Liver (tissue), 9 donors: ENCODE measurements around the gene SYNE4. TPM values are rescaled to one million over a fixed set of nuclear protein-coding genes. Genes with fewer than 3 reads are reported as not detected.

Experiments used
- DNase-seq: peaks from one replicate; pipeline ENCODE4 v3.0.0-alpha.2; 2017; ENCODE audit warnings: low spot score
- H3K27ac ChIP-seq, 2 donors: one replicate each; pipeline ENCODE4 v1.7.0; 2013; ENCODE audit warnings: inconsistent platforms in 2 of 2, low read length in 2 of 2, control low read depth in 1 of 2, low read depth in 1 of 2, mild to moderate bottlenecking in 1 of 2
- H3K27me3 ChIP-seq, 4 donors: one replicate each; pipeline versions ENCODE4 v1.6.1 to v1.7.0; 2013; ENCODE audit warnings: low read length in 3 of 4, inconsistent platforms in 1 of 4, mild to moderate bottlenecking in 1 of 4, moderate library complexity in 1 of 4; ENCODE audit not compliant: control insufficient read depth in 4 of 4, insufficient read depth in 4 of 4
- H3K36me3 ChIP-seq, 4 donors: one replicate each; pipeline versions ENCODE4 v1.6.1 to v1.7.0; 2013; ENCODE audit warnings: low read length in 3 of 4, mild to moderate bottlenecking in 3 of 4, low read depth in 1 of 4, moderate library complexity in 1 of 4; ENCODE audit not compliant: control insufficient read depth in 4 of 4, insufficient read depth in 3 of 4
- H3K4me1 ChIP-seq, 4 donors: one replicate each; pipeline versions ENCODE4 v1.6.1 to v1.7.0; 2013; ENCODE audit warnings: low read length in 3 of 4, mild to moderate bottlenecking in 3 of 4, moderate library complexity in 1 of 4; ENCODE audit not compliant: control insufficient read depth in 4 of 4, insufficient read depth in 4 of 4
- H3K4me3 ChIP-seq, 3 donors: one replicate each; pipeline versions ENCODE4 v1.6.1 to v1.7.0; 2013; ENCODE audit warnings: low read length in 3 of 3, control low read depth in 1 of 3, low read depth in 1 of 3, mild to moderate bottlenecking in 1 of 3
- H3K9ac ChIP-seq, 2 donors: one replicate each; pipeline ENCODE4 v1.7.0; 2013; ENCODE audit warnings: low read length in 2 of 2, mild to moderate bottlenecking in 2 of 2, moderate library complexity in 2 of 2, control low read depth in 1 of 2, low read depth in 1 of 2
- H3K9me3 ChIP-seq, 4 donors: one replicate each; pipeline versions ENCODE4 v1.6.1 to v1.7.0; 2013; ENCODE audit warnings: low read length in 3 of 4; ENCODE audit not compliant: control insufficient read depth in 4 of 4
- ATF3 ChIP-seq: IDR thresholded peaks from 2 replicates; pipeline ENCODE4 v1.6.1; 2016; ENCODE audit warnings: antibody characterized with exemption
- CTCF ChIP-seq: fragments of 150-350 bp; IDR thresholded peaks from 2 replicates; pipeline ENCODE4 v1.5.1; 2017; ENCODE audit warnings: improper control_type of control experiment, low read depth, low read length; ENCODE audit not compliant: missing input control
- FOXA2 ChIP-seq: IDR thresholded peaks from 2 replicates; pipeline ENCODE4 v1.6.1; 2016; ENCODE audit warnings: antibody characterized with exemption
- GABPA ChIP-seq, 2 donors: IDR thresholded peaks in 1 of 2; conservative IDR thresholded peaks in 1 of 2; 2 replicates each; pipeline ENCODE4 v1.6.1; 2016; ENCODE audit warnings: antibody characterized with exemption in 2 of 2, mild to moderate bottlenecking in 1 of 2, moderate library complexity in 1 of 2
- HNF4A ChIP-seq, 2 donors: conservative IDR thresholded peaks; 2 replicates each; pipeline ENCODE4 v1.6.1; 2016; ENCODE audit warnings: antibody characterized with exemption in 2 of 2, mild to moderate bottlenecking in 2 of 2
- HNF4G ChIP-seq: IDR thresholded peaks from 2 replicates; pipeline ENCODE4 v1.6.1; 2016; ENCODE audit warnings: antibody characterized with exemption
- JUND ChIP-seq, 2 donors: IDR thresholded peaks; 2 replicates each; pipeline ENCODE4 v1.6.1; 2016; ENCODE audit warnings: antibody characterized with exemption in 2 of 2
- NR2F2 ChIP-seq: IDR thresholded peaks from 2 replicates; pipeline ENCODE4 v1.6.1; 2016; ENCODE audit warnings: antibody characterized with exemption
- RAD21 ChIP-seq, 2 donors: IDR thresholded peaks; 2 replicates each; pipeline ENCODE4 v1.6.1; 2016; ENCODE audit warnings: antibody characterized with exemption in 2 of 2, mild to moderate bottlenecking in 2 of 2
- REST ChIP-seq: IDR thresholded peaks from 2 replicates; pipeline ENCODE4 v1.6.1; 2016; ENCODE audit warnings: antibody characterized with exemption, mild to moderate bottlenecking
- RXRA ChIP-seq, 2 donors: IDR thresholded peaks; 2 replicates each; pipeline ENCODE4 v1.6.1; 2017 to 2018; ENCODE audit warnings: antibody characterized with exemption in 2 of 2, mild to moderate bottlenecking in 1 of 2
- YY1 ChIP-seq: IDR thresholded peaks from 2 replicates; pipeline ENCODE4 v1.6.1; 2016; ENCODE audit warnings: antibody characterized with exemption, mild to moderate bottlenecking
- ZBTB33 ChIP-seq: IDR thresholded peaks from 2 replicates; pipeline ENCODE4 v1.6.1; 2016; ENCODE audit warnings: antibody characterized with exemption
- WGBS: extraction: QIAGEN DNeasy Blood & Tissue Kit; methylation state at CpG from one replicate; pipeline ENCODE4 v1.1.7; 2013; 5-methylcytosine and 5-hydroxymethylcytosine counted together
- polyA plus RNA-seq, 2 donors: library from polyadenylated mRNA; stranded (reverse) in 1 of 2; unstranded in 1 of 2; fragments of 200-250 nt in 1 of 2; fragments of >200 nt in 1 of 2; fragmentation: Nextera tagmentation in 1 of 2; extraction: Ambion mirVana in 1 of 2; gene quantifications; one replicate each; pipeline versions ENCODE4 v1.2.1 to v1.2.3, GENCODE V29; 2013 to 2015
- total RNA-seq, 2 donors: library from RNA; depleted of rRNA; stranded (reverse); fragments of >200 nt; gene quantifications; one replicate each; pipeline ENCODE4 v1.2.3, GENCODE V29; 2014
- donor health status: healthy.
- donor health status: healthy.
- donor health status: healthy.
- donor health status: healthy.
- donor health status: healthy.

Gene SYNE4
- total and polyA plus RNA-seq, 4 donors, result 1.8 to 5.7 (median 4.3) TPM

GRCh38 chr19:36049080-36049698 is 40.6 kb upstream of the SYNE4 start:
- no peaks in the 10 kb centered on the region for H3K27me3 ChIP-seq
- DNase-seq, result no peak
- H3K36me3 ChIP-seq, result no peaks in the 10 kb centered on the region
- no peaks in the 10 kb centered on the region for H3K9me3 ChIP-seq
- peaks cover 0 to 6% (median 1%) of the 10 kb centered on the region in 4 donors for H3K4me1 ChIP-seq
- H3K9ac ChIP-seq, result no peak overlapping the region
- H3K4me3 ChIP-seq, result no peak overlapping the region
- H3K27ac ChIP-seq, result no peak overlapping the region
- 95% methylated on average over 4 of the region's 4 CpGs for WGBS
- TF ChIP-seq ATF3 (no peak), NR2F2 (no peak), HNF4G (no peak), RAD21 (IDR thresholded peaks at IDR 0.05) (no peak), GABPA (IDR thresholded peaks at IDR 0.05 in 1 of 2, conservative IDR thresholded peaks at IDR 0.05 in 1 of 2) (no peak), CTCF (no peak), ZBTB33 (no peak), YY1 (no peak), RXRA (IDR thresholded peaks at IDR 0.05) (no peak), FOXA2 (no peak)

GRCh38 chr19:36047835-36048234 is 39.2 kb upstream of the SYNE4 start:
- Histone ChIP-seq H3K4me3 (no peak overlapping the region), H3K36me3 (no peaks in the 10 kb centered on the region), H3K9ac (no peak overlapping the region), H3K27me3 (no peaks in the 10 kb centered on the region), H3K27ac (no peak overlapping the region), H3K9me3 (no peaks in the 10 kb centered on the region), H3K4me1 (peaks cover 0 to 1% (median 0%) of the 10 kb centered on the region in 4 donors)
- TF ChIP-seq JUND (IDR thresholded peaks at IDR 0.05) (no peak), YY1 (no peak), HNF4A (conservative IDR thresholded peaks at IDR 0.05) (no peak), HNF4G (no peak), RXRA (IDR thresholded peaks at IDR 0.05) (no peak), NR2F2 (no peak), FOXA2 (no peak)
- DNase-seq, result no peak

GRCh38 chr19:36046443-36047050 is 37.9 kb upstream of the SYNE4 start:
- Histone ChIP-seq H3K27me3 (no peaks in the 10 kb centered on the region), H3K9ac (no peak overlapping the region), H3K4me1 (no peaks in the 10 kb centered on the region), H3K27ac (no peak overlapping the region), H3K9me3 (no peaks in the 10 kb centered on the region), H3K4me3 (no peak overlapping the region), H3K36me3 (no peaks in the 10 kb centered on the region)
- TF ChIP-seq REST (no peak), FOXA2 (no peak)
- 94% methylated on average over 5 of the region's 5 CpGs for WGBS
- DNase-seq, result no peak
